ENCODE results near the gene FBXO34. TPM values are rescaled to one million over a fixed set of nuclear protein-coding genes. Genes with fewer than 3 reads are reported as not detected.

The FBXO34 gene
- total and polyA plus RNA-seq, 7 donors = 6.1 to 57.4 (median 25.8) TPM

DNA sequence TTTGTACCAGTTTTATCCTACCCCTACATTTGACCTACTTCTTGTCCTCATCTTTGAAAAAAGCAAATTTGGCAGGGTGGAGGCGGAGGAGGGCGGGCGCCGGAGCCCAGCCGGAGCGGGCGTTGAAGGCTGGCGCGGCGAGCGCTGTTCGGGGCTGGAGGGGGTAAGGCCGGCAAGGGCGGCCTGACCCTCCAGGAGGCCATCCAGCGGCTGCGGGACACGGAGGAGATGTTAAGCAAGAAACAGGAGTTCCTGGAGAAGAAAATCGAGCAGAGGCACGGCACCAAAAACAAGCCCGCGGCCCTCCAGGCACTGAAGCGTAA, 27.2 kb downstream of the FBXO34 start:
- ATAC-seq (no peak), DNase-seq (no peak)
- Histone ChIP-seq H3K4me3 (no peak overlapping the region), H3K9me3 (no peaks in the 10 kb centered on the region), H3K27ac (peak overlapping the region; percentile 42), H3K27me3 (ENCODE audit: insufficient read depth in 3 of 3, low read length in 2 of 3) (no peaks in the 10 kb centered on the region), H3K36me3 (ENCODE audit: insufficient read depth in 1 of 2, low read depth in 1 of 2) (peaks cover 0 to 6% of the 10 kb centered on the region in 2 donors), H3K4me1 (peaks cover 50% of the 10 kb centered on the region)
- intact Hi-C loops (cut with DNase I) = no loop called here
- WGBS, 3 donors = 95 to 98% (median 97%) methylated on average over 21 to 22 of the region's 22 CpGs
- no peak for TF ChIP-seq CTCF (IDR thresholded peaks at IDR 0.05)

- peak; percentile 89 to 93 (median 90) for ATAC-seq
- Histone ChIP-seq H3K4me3 (peak overlapping the region; percentile 26), H3K4me1 (peaks cover 69% of the 10 kb centered on the region), H3K27me3 (ENCODE audit: insufficient read depth in 3 of 3, low read length in 2 of 3) (no peaks in the 10 kb centered on the region), H3K27ac (peak overlapping the region; percentile 88), H3K36me3 (ENCODE audit: insufficient read depth in 1 of 2, low read depth in 1 of 2) (peaks cover 0 to 6% of the 10 kb centered on the region in 2 donors), H3K9me3 (no peaks in the 10 kb centered on the region)
- intact Hi-C loops (cut with DNase I) = loop anchor here in 1 of 2 donors (2.0 kb wide), 1 partner anchor 29 kb away; no protein-coding TSS in a partner anchor
- WGBS, 3 donors = 29 to 44% (median 32%) methylated on average over 1 of the region's 1 CpG
- DNase-seq = no peak
- TF ChIP-seq CTCF (IDR thresholded peaks at IDR 0.05) = no peak
Observed at GRCh38 chr14:55301437-55302121, 30.4 kb downstream of the FBXO34 start.

DNA sequence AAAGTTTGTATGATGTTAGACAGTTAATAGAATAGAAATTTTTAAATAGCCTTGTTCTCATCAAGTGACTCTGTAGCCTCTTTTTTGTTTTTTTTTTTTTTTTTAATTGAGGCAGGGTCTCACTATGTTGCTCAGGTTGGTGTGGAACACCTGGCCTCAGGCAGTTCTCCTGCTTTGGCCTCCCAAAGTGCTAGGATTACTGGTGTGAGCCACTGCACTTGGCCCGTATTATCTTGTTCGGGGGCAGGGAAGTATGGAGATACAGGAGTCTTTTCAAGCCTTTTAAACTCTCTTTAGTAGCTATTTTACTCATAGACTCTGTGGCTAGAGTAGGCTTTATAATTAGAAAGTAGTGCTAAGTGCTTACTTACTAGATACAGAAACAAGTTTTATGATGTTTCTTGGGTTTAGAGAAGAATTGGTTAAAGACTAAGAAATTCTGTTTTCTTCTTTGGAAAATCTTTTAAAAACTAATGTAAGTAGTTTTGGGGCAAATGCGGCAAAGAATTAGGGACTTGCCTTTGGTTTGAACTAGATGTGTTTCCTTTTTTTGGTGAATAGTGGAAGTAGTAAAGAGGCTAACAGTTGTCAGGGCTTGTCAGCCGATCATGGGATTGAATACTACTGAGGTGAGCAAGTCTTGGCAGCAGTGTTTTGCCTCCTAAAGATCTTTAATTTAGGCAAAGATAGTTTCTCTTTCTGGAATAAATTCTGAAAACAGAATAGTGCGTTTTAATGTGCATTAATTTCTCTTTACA, 31.3 kb downstream of the FBXO34 start:
- H3K27me3 ChIP-seq (ENCODE audit: insufficient read depth in 3 of 3, low read length in 2 of 3) = no peaks in the 10 kb centered on the region
- peak overlapping the region; percentile 88 for H3K27ac ChIP-seq
- peaks cover 68% of the 10 kb centered on the region for H3K4me1 ChIP-seq
- 36 to 71% (median 43%) methylated on average over 5 of the region's 5 CpGs for WGBS, 3 donors
- ATAC-seq (peak; percentile 22 to 69 (median 54)), DNase-seq (no peak)
- H3K4me3 ChIP-seq = peak overlapping the region; percentile 26
- H3K36me3 ChIP-seq (ENCODE audit: insufficient read depth in 1 of 2, low read depth in 1 of 2) = peaks cover 0 to 6% of the 10 kb centered on the region in 2 donors
- TF ChIP-seq CTCF (IDR thresholded peaks at IDR 0.05) = no peak
- intact Hi-C loops (cut with DNase I) = loop anchor here in 1 of 2 donors (2.0 kb wide), 1 partner anchor 30 kb away; no protein-coding TSS in a partner anchor
- no peaks in the 10 kb centered on the region for H3K9me3 ChIP-seq

- ATAC-seq (peak; percentile 53 to 81 (median 74)), DNase-seq (no peak)
- Histone ChIP-seq H3K4me1 (peaks cover 70% of the 10 kb centered on the region), H3K27ac (peak overlapping the region; percentile 88), H3K36me3 (ENCODE audit: insufficient read depth in 1 of 2, low read depth in 1 of 2) (peaks cover 0 to 6% of the 10 kb centered on the region in 2 donors), H3K27me3 (ENCODE audit: insufficient read depth in 3 of 3, low read length in 2 of 3) (no peaks in the 10 kb centered on the region), H3K4me3 (peak overlapping the region; percentile 26), H3K9me3 (no peaks in the 10 kb centered on the region)
- TF ChIP-seq CTCF (IDR thresholded peaks at IDR 0.05) = no peak
- intact Hi-C loops (cut with DNase I) = loop anchor here in 1 of 2 donors (2.0 kb wide), 1 partner anchor 30 kb away; no protein-coding TSS in a partner anchor
Observed at GRCh38 chr14:55303125-55303499, 31.9 kb downstream of the FBXO34 start.

All from psoas muscle (tissue), 8 donors.